Keratinocyte (primary cell): ENCODE data around the gene TP53INP2. TPM values are rescaled to one million over a fixed set of nuclear protein-coding genes. Genes with fewer than 3 reads are reported as not detected.
"Not testable (repeated sequence)": the region's sequence is repeated elsewhere in the genome, so short reads cannot be mapped to it uniquely, and the experiment has no call there.

Experiments
- DNase-seq: peaks from one replicate; pipeline ENCODE4 v3.0.0-alpha.2; 2011; ENCODE audit warnings: low read depth, missing footprints, low spot score
- FAIRE-seq: peaks from 2 replicates; lab custom pipeline; 2011; peaks lifted over from hg19 to GRCh38; lab: Jason Lieb, UNC
- H2AFZ ChIP-seq: 2 replicates; pipeline ENCODE4 v1.6.0; 2012; ENCODE audit warnings: low read length, control low read depth, inconsistent platforms; ENCODE audit not compliant: control insufficient read depth
- H3K27ac ChIP-seq: 2 replicates; pipeline ENCODE4 v1.5.1; 2011; ENCODE audit warnings: low read length; ENCODE audit not compliant: control insufficient read depth, insufficient read depth
- H3K27me3 ChIP-seq: 3 replicates; pipeline ENCODE4 v1.6.0; 2011; ENCODE audit warnings: low read length; ENCODE audit not compliant: control insufficient read depth, insufficient read depth; ENCODE audit errors: extremely low read depth
- H3K36me3 ChIP-seq, 2 experiments: 2 replicates in 1 of 2; 3 replicates in 1 of 2; pipeline ENCODE4 v1.5.1; 2011; ENCODE audit warnings: low read length in 2 of 2, mild to moderate bottlenecking in 1 of 2; ENCODE audit not compliant: control insufficient read depth in 2 of 2, insufficient read depth in 2 of 2; ENCODE audit errors: extremely low read depth in 1 of 2
- H3K4me1 ChIP-seq: 3 replicates; pipeline ENCODE4 v1.5.1; 2011; ENCODE audit warnings: low read length; ENCODE audit not compliant: control insufficient read depth, insufficient read depth; ENCODE audit errors: extremely low read depth
- H3K4me2 ChIP-seq: 3 replicates; pipeline ENCODE4 v1.6.0; 2011; ENCODE audit warnings: low read depth, low read length; ENCODE audit not compliant: control insufficient read depth, insufficient read depth; ENCODE audit errors: extremely low read depth
- H3K4me3 ChIP-seq, 3 experiments: fragments of 200-600 bp in 1 of 3; sonication (generic) in 1 of 3; 2 replicates in 2 of 3; 3 replicates in 1 of 3; pipeline ENCODE4 v1.5.1; 2011 to 2016; ENCODE audit warnings: low read length in 3 of 3, mild to moderate bottlenecking in 3 of 3, control low read depth in 2 of 3, inconsistent platforms in 1 of 3, low read depth in 1 of 3, mixed read lengths in 1 of 3, mixed run types in 1 of 3, moderate library complexity in 1 of 3; ENCODE audit not compliant: control insufficient read depth in 2 of 3, insufficient read depth in 2 of 3; ENCODE audit errors: extremely low read depth in 1 of 3
- H3K79me2 ChIP-seq: 2 replicates; pipeline ENCODE4 v1.6.0; 2012; ENCODE audit warnings: low read length; ENCODE audit not compliant: control insufficient read depth, insufficient read depth
- H3K9ac ChIP-seq: 3 replicates; pipeline ENCODE4 v1.6.0; 2011; ENCODE audit warnings: low read length; ENCODE audit not compliant: control insufficient read depth, insufficient read depth; ENCODE audit errors: extremely low read depth
- H3K9me1 ChIP-seq: 3 replicates; pipeline ENCODE4 v1.6.0; 2011; ENCODE audit warnings: low read length; ENCODE audit not compliant: control insufficient read depth, insufficient read depth; ENCODE audit errors: extremely low read depth
- H3K9me3 ChIP-seq: 2 replicates; pipeline ENCODE4 v1.5.1; 2012; ENCODE audit warnings: low read depth, low read length; ENCODE audit not compliant: control insufficient read depth
- H4K20me1 ChIP-seq: 3 replicates; pipeline ENCODE4 v1.6.0; 2011; ENCODE audit warnings: low read length; ENCODE audit not compliant: control insufficient read depth, insufficient read depth; ENCODE audit errors: extremely low read depth
- CTCF ChIP-seq, 3 experiments: IDR thresholded peaks in 1 of 3; conservative IDR thresholded peaks in 1 of 3; optimal IDR thresholded peaks in 1 of 3; 2 replicates in 2 of 3; 3 replicates in 1 of 3; pipeline versions ENCODE3 to v1.5.1; 2011; ENCODE audit warnings: low read length in 3 of 3, mild to moderate bottlenecking in 3 of 3, moderate library complexity in 2 of 3, control low read depth in 1 of 3, inconsistent platforms in 1 of 3; ENCODE audit not compliant: insufficient read depth in 2 of 3; ENCODE audit errors: extremely low read depth in 1 of 3
- EZH2 ChIP-seq: IDR thresholded peaks from one replicate; pipeline ENCODE4 v1.6.1; 2012; ENCODE audit warnings: inconsistent platforms, mild to moderate bottlenecking, low read length, moderate library complexity
- dilution Hi-C: fragments of 300-500 bp; cut with MboI; formaldehyde crosslinking; loops from one replicate; pipeline ENCODE4 v1.7.0; 2020; ENCODE audit warnings: low sequenced_read_pairs; ENCODE audit not compliant: extremely low pct_ligation_motif_present
- polyA plus RNA-seq, 5 experiments: library from polyadenylated mRNA; depleted of rRNA in 3 of 5; stranded (reverse) in 3 of 5; stranded (forward) in 1 of 5; unstranded in 1 of 5; fragments of >200 nt; gene quantifications; 1 replicate in 1 of 5; 2 replicates in 3 of 5; 3 replicates in 1 of 5; pipeline versions ENCODE4 v1.2.1 to v1.2.3, GENCODE V29; 2011 to 2012; ENCODE audit warnings: missing spikeins in 2 of 5, low read depth in 1 of 5, low replicate concordance in 1 of 5

TP53INP2 gene
- polyA plus RNA-seq, 1 donor (not counting 4 experiments of a cell fraction or from before 2014, with no cell fraction given) = 1.0 TPM

GRCh38 chr20:34720266-34720665 lies 16.1 kb downstream of the TP53INP2 start:
- FAIRE-seq = no peak
- dilution Hi-C loops = no loop called here
- H3K27ac ChIP-seq = no peak overlapping the region
- H4K20me1 ChIP-seq = no peaks in the 10 kb centered on the region
- no peak overlapping the region for H3K4me2 ChIP-seq
- H3K4me1 ChIP-seq = peaks cover 2% of the 10 kb centered on the region
- no peaks in the 10 kb centered on the region for H3K9me1 ChIP-seq
- no peaks in the 10 kb centered on the region for H3K9me3 ChIP-seq
- H3K36me3 ChIP-seq = peaks cover 8 to 25% of the 10 kb centered on the region in 2 experiments
- H2AFZ ChIP-seq = no peak overlapping the region
- DNase-seq = no peak
- no peaks in the 10 kb centered on the region for H3K27me3 ChIP-seq
- no peaks in the 10 kb centered on the region for H3K79me2 ChIP-seq
- no peak overlapping the region for H3K4me3 ChIP-seq
- TF ChIP-seq EZH2 (no peak), CTCF (optimal IDR thresholded peaks at IDR 0.05 in 1 of 3, IDR thresholded peaks at IDR 0.05 in 1 of 3, conservative IDR thresholded peaks at IDR 0.05 in 1 of 3; ENCODE audit: extremely low read depth in 1 of 3, insufficient read depth in 2 of 3, low read length in 3 of 3) (no peak)
- H3K9ac ChIP-seq = no peak overlapping the region

DNA sequence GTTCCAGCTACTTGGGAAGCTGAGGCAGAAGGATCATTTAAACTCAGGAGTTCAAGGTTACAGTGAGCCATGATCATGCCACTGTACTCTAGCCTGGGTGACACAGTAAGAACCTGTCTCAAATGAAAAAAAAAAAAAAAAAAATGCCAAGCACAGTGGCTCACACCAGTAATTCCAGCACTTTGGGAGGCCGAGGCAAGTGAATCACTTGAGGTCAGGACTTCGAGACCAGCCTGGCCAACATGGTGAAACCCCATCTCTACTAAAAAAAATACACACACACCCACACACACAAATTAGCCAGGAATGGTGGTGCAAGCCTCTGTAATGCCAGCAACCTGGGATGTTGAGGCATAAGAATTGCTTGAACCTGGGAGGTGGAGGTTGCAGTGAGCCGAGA lies 18.4 kb downstream of the TP53INP2 start:
- H3K9ac ChIP-seq, H4K20me1 ChIP-seq, H3K9me3 ChIP-seq, H3K4me1 ChIP-seq, H3K27ac ChIP-seq, H3K79me2 ChIP-seq, H3K4me2 ChIP-seq, dilution Hi-C loops, H3K4me3 ChIP-seq, H3K9me1 ChIP-seq, FAIRE-seq, H2AFZ ChIP-seq, H3K27me3 ChIP-seq, DNase-seq: not testable (repeated sequence)
- peaks cover 14 to 29% of the 10 kb centered on the region in 2 experiments for H3K36me3 ChIP-seq

- no peak overlapping the region for H2AFZ ChIP-seq
- no peak overlapping the region for H3K4me3 ChIP-seq
- dilution Hi-C loops = no loop called here
- FAIRE-seq = no peak
- H3K9me3 ChIP-seq = no peaks in the 10 kb centered on the region
- no peak for DNase-seq
- peaks cover 16 to 20% of the 10 kb centered on the region in 2 experiments for H3K36me3 ChIP-seq
- H3K79me2 ChIP-seq = no peaks in the 10 kb centered on the region
- no peak overlapping the region for H3K27ac ChIP-seq
- no peak overlapping the region for H3K9ac ChIP-seq
- no peaks in the 10 kb centered on the region for H4K20me1 ChIP-seq
- no peaks in the 10 kb centered on the region for H3K9me1 ChIP-seq
- no peak overlapping the region for H3K4me2 ChIP-seq
- TF ChIP-seq EZH2 (no peak), CTCF (optimal IDR thresholded peaks at IDR 0.05 in 1 of 3, IDR thresholded peaks at IDR 0.05 in 1 of 3, conservative IDR thresholded peaks at IDR 0.05 in 1 of 3; ENCODE audit: extremely low read depth in 1 of 3, insufficient read depth in 2 of 3, low read length in 3 of 3) (no peak)
- H3K4me1 ChIP-seq = no peaks in the 10 kb centered on the region
- no peaks in the 10 kb centered on the region for H3K27me3 ChIP-seq
These were observed 20.0 kb downstream of the TP53INP2 start for GRCh38 chr20:34724172-34724571.
